ENCODE results near the gene PGLYRP4.

- no peak for TF ChIP-seq CTCF (IDR thresholded peaks at IDR 0.05)
- no peak for TF ChIP-seq POLR2A (IDR thresholded peaks at IDR 0.05)
- TF ChIP-seq EP300 (IDR thresholded peaks at IDR 0.05) = no peak
These were observed 47.1 kb upstream of the PGLYRP4 start for GRCh38 chr1:153395776-153396175.

Data from ovary (tissue), 3 donors.